Esophagus squamous epithelium (tissue), 5 donors: ENCODE measurements around the gene PRODH. TPM values are rescaled to one million over a fixed set of nuclear protein-coding genes. Genes with fewer than 3 reads are reported as not detected.
"Not testable (repeated sequence)": the region's sequence is repeated elsewhere in the genome, so short reads cannot be mapped to it uniquely, and the experiment has no call there.

Experiments
- DNase-seq: peaks from one replicate; lab custom pipeline; 2025; lab: John Stamatoyannopoulos, UW
- H3K27ac ChIP-seq, 4 donors: fragments of 200-600 bp; sonication (generic); one replicate each; pipeline ENCODE4 v1.5.1; 2016 to 2019; ENCODE audit warnings: mild to moderate bottlenecking in 1 of 4
- H3K27me3 ChIP-seq, 4 donors: fragments of 200-600 bp; sonication (generic); 1 replicate in 3 of 4; 2 replicates in 1 of 4; pipeline versions ENCODE4 v1.5.1 to v1.6.0; 2017 to 2021; ENCODE audit warnings: antibody characterized with exemption in 1 of 4
- H3K36me3 ChIP-seq, 3 donors: fragments of 200-600 bp; sonication (generic); one replicate each; pipeline ENCODE4 v1.5.1; 2016 to 2019
- H3K4me1 ChIP-seq, 3 donors: fragments of 200-600 bp; sonication (generic); one replicate each; pipeline ENCODE4 v1.5.1; 2017 to 2019
- H3K4me3 ChIP-seq, 4 donors: fragments of 200-600 bp; sonication (generic); 1 replicate in 3 of 4; 2 replicates in 1 of 4; pipeline ENCODE4 v1.5.1; 2016 to 2019; ENCODE audit warnings: mild to moderate bottlenecking in 2 of 4, moderate library complexity in 1 of 4
- H3K9me3 ChIP-seq, 3 donors: fragments of 200-600 bp; sonication (generic); one replicate each; pipeline ENCODE4 v1.5.1; 2016 to 2019
- POLR2A ChIP-seq, 4 donors: fragments of 450-650 bp; IDR thresholded peaks; one replicate each; pipeline ENCODE4 v1.6.1; 2017; ENCODE audit warnings: antibody characterized with exemption in 4 of 4, mild to moderate bottlenecking in 4 of 4, moderate library complexity in 3 of 4
- WGBS, 2 donors: methylation state at CpG; one replicate each; pipeline ENCODE4 v1.1.5; 2018; 5-methylcytosine and 5-hydroxymethylcytosine counted together
- intact Hi-C: fragments of 100-400 bp; cut with DNase I; formaldehyde crosslinking; loops from one replicate; pipeline ENCODE4 v1.15.0; 2022
- total RNA-seq, 4 donors: library from RNA; depleted of rRNA; stranded (reverse); fragments of >200 nt; gene quantifications; one replicate each; pipeline ENCODE4 v1.1.0, GENCODE V29; 2016
- TF ChIP-seq, protein P1 (sequence below), 6 experiments: fragments of 450-650 bp in 4 of 6; fragments of 200-600 bp in 2 of 6; sonication (generic) in 2 of 6; IDR thresholded peaks; one replicate each; pipeline ENCODE4 v1.5.1; 2016 to 2019; ENCODE audit warnings: antibody characterized with exemption in 6 of 6, mild to moderate bottlenecking in 4 of 6, moderate library complexity in 4 of 6
- donor health status: DM: yes; HTN: yes; CAD: no.

PRODH gene
- total RNA-seq, 4 donors from 2014 or later = 3.0 to 14.7 (median 8.0) TPM

DNA sequence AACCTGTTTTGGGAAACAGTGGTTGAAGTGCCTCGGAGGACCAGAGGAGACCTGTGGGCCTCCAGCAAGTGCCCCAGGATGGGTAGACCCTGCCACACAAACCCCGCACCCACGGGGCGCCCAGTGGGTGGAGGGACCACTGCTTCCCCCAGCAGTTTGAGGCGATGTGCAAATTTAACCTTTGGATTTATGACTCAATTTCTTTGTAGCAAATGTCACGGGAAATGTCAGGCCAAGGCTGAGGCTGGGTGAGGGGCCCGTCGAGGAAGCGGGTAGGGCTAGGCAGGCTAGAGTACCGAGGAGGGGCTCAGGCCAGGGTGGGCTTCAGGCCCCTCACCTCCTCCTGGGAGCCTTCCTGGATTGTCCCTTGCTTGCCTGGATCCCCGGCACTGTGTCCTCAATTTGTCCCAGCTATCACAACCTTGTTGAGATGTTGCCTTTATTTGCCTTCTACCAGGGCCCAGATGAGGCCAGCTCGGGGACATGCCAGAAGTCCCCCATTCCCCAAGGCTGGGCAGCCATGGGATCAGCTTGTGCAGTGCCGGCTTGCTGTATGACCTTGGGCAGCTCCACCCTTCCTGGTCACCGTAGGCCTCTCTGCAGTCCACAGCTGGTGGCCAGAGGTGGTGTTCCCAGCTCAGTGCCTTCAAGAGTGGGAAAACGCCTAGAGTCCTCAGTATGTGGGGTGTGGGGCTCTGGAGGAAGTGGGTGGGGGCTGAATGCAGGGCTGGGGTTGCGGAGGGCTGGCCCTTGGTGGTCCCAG lies 39.5 kb upstream of the PRODH start:
- Histone ChIP-seq H3K27me3 (peaks cover 0 to 74% (median 0%) of the 10 kb centered on the region in 4 donors), H3K9me3 (peaks cover 0 to 2% (median 0%) of the 10 kb centered on the region in 3 donors), H3K36me3 (no peaks in the 10 kb centered on the region), H3K4me3 (no peak overlapping the region), H3K4me1 (peaks cover 0 to 9% (median 3%) of the 10 kb centered on the region in 3 donors), H3K27ac (no peak overlapping the region)
- TF ChIP-seq, protein P1, sequence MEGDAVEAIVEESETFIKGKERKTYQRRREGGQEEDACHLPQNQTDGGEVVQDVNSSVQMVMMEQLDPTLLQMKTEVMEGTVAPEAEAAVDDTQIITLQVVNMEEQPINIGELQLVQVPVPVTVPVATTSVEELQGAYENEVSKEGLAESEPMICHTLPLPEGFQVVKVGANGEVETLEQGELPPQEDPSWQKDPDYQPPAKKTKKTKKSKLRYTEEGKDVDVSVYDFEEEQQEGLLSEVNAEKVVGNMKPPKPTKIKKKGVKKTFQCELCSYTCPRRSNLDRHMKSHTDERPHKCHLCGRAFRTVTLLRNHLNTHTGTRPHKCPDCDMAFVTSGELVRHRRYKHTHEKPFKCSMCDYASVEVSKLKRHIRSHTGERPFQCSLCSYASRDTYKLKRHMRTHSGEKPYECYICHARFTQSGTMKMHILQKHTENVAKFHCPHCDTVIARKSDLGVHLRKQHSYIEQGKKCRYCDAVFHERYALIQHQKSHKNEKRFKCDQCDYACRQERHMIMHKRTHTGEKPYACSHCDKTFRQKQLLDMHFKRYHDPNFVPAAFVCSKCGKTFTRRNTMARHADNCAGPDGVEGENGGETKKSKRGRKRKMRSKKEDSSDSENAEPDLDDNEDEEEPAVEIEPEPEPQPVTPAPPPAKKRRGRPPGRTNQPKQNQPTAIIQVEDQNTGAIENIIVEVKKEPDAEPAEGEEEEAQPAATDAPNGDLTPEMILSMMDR (IDR thresholded peaks at IDR 0.05) = no peak
- TF ChIP-seq POLR2A (IDR thresholded peaks at IDR 0.05) = no peak
- intact Hi-C loops = no loop called here
- WGBS, 2 donors = 70 to 80% methylated on average over 1 to 6 of the region's 16 CpGs
- no peak for DNase-seq

GRCh38 chr22:18974477-18975180 lies 38.5 kb upstream of the PRODH start:
- no peak for DNase-seq
- intact Hi-C loops = no loop called here
- no peaks in the 10 kb centered on the region for H3K36me3 ChIP-seq
- H3K27me3 ChIP-seq = peaks cover 0 to 83% (median 0%) of the 10 kb centered on the region in 4 donors
- H3K4me1 ChIP-seq = peaks cover 0 to 16% (median 5%) of the 10 kb centered on the region in 3 donors
- no peaks in the 10 kb centered on the region for H3K9me3 ChIP-seq
- H3K27ac ChIP-seq = no peak overlapping the region
- H3K4me3 ChIP-seq = no peak overlapping the region
- TF ChIP-seq POLR2A (IDR thresholded peaks at IDR 0.05) = no peak
- TF ChIP-seq, protein P1 (IDR thresholded peaks at IDR 0.05) = no peak
- WGBS, 2 donors = 89 to 91% methylated on average over 3 to 6 of the region's 18 CpGs

DNA sequence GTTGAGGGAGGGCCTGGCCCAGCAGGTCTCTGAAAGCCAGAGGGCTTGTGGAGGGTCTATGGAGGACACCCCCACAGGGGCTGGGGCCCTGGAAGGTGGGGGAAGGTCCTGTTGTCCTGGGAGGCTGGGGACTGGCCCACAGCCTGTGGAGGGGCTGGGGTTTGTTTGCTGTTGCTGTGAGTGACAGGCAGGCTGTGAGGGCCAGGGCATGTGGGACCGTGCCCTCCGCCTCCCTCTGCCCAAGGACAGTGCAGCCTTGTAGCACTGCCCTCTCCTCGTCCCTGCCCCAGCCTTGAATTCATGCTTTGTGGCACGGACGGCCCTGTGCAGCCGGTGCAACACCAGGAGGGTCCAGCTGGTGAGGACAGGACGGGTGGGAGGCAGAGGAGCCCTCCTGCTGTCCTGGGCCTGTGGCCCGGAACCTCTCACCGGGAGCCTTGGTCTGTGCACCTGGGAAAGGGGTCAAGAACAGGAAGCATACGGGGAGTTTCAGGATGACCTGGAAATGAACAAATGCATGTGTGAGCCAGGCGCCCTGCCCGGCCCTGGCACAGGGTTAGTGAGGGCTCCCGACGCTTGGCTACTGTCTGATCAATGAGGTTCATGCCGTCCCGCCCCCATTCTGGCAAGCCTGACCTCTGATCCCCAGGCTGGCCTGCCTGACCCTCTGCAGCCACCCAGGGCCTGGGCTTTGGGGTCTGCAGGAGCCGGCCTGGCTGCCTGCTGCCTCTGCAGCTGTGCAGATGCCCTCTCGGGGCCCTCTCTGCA lies 37.4 kb upstream of the PRODH start:
- Histone ChIP-seq H3K4me1 (peaks cover 0 to 16% (median 5%) of the 10 kb centered on the region in 3 donors), H3K9me3 (no peaks in the 10 kb centered on the region), H3K36me3 (no peaks in the 10 kb centered on the region), H3K4me3 (no peak overlapping the region), H3K27ac (no peak overlapping the region), H3K27me3 (peaks cover 0 to 87% (median 0%) of the 10 kb centered on the region in 4 donors)
- TF ChIP-seq POLR2A (IDR thresholded peaks at IDR 0.05) = no peak
- TF ChIP-seq, protein P1 (IDR thresholded peaks at IDR 0.05) = no peak
- 82 to 100% methylated on average over 1 to 3 of the region's 18 CpGs for WGBS, 2 donors
- intact Hi-C loops = no loop called here
- no peak for DNase-seq

GRCh38 chr22:18972591-18972990 lies 36.5 kb upstream of the PRODH start:
- intact Hi-C loops = not testable (repeated sequence)
- no CpG with 5 or more reads among the region's 8 CpGs for WGBS, 2 donors

DNA sequence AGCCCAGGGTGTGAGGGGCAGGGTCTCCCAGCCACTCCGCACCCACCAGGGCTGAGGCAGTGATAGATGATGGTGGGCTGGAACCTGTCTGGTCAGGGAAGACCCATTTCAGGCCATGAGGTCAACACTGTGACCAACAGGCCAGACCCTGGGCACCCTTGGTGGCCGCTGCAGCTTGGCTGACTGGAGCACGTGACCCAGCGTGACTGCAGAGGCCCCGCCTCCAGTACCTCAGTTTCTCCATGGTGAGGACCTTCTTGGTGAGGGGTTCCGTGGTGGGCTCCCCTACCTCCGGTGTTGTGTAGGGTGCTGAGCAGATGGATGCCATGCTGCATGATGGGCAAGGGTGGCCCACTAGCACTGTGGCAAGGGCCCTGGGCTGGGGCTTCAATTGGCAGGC lies 35.9 kb upstream of the PRODH start:
- H3K4me3 ChIP-seq, H3K36me3 ChIP-seq, DNase-seq, H3K9me3 ChIP-seq, H3K27ac ChIP-seq, intact Hi-C loops: not testable (repeated sequence)
- 80% methylated on average over 1 of the region's 7 CpGs; no CpG with 5 or more reads in 1 of the 2 donors for WGBS, 2 donors
- Histone ChIP-seq H3K27me3 (peaks cover 0 to 92% (median 0%) of the 10 kb centered on the region in 4 donors), H3K4me1 (peaks cover 0 to 16% (median 5%) of the 10 kb centered on the region in 3 donors)

More at GRCh38 chr22:18972591-18972990, 36.5 kb upstream of the PRODH start:
- not testable (repeated sequence) for H3K36me3 ChIP-seq, DNase-seq, H3K27ac ChIP-seq, H3K9me3 ChIP-seq, H3K4me3 ChIP-seq
- H3K27me3 ChIP-seq = peaks cover 0 to 87% (median 0%) of the 10 kb centered on the region in 4 donors
- peaks cover 0 to 16% (median 5%) of the 10 kb centered on the region in 3 donors for H3K4me1 ChIP-seq
